ENCODE data around the gene HEMGN. TPM values are rescaled to one million over a fixed set of nuclear protein-coding genes. Genes with fewer than 3 reads are reported as not detected.

HEMGN gene
- total RNA-seq, 1 experiment from 2014 or later, result not detected

- Histone ChIP-seq H4K20me1 (ENCODE audit: insufficient read depth) (peaks cover 4% of the 10 kb centered on the region; the same call in 1 of the 2 replicates), H3K4me1 (replicated peaks; ENCODE audit: insufficient read depth) (no peaks in the 10 kb centered on the region), H3K9me3 (ENCODE audit: insufficient read depth, low read depth) (no peaks in the 10 kb centered on the region), H3K79me2 (ENCODE audit: low read depth) (0 out of 2 replicates have a peak, but pooled peaks cover 4% of the 10 kb centered on the region), H2AFZ (no peak overlapping the region), H3F3A (ENCODE audit: insufficient read depth, low read depth) (0 out of 2 replicates have a peak, but pooled peaks cover 6% of the 10 kb centered on the region), H3K9me2 (ENCODE audit: insufficient read depth) (no peaks in the 10 kb centered on the region), H3K27ac (no peak overlapping the region), H3K4me3 (no peak overlapping the region), H3K4me2 (no peak overlapping the region), H3K27me3 (ENCODE audit: insufficient read depth, low read depth) (no peaks in the 10 kb centered on the region), H3K36me3 (ENCODE audit: low read depth) (peaks cover 26% of the 10 kb centered on the region)
- TF ChIP-seq EZH2 (IDR thresholded peaks at IDR 0.05; ENCODE audit: low read depth) (no peak), CTCF (conservative IDR thresholded peaks at IDR 0.05) (no peak)
- intact Hi-C loops (cut with micrococcal nuclease; ENCODE audit: unreplicated experiment), result no loop called here
- no TSS peak for BruUV-seq (replicated peaks)
- DNase-seq, result no peak
- POLR2A ChIA-PET (ENCODE audit: unreplicated experiment), result no interaction called here
- CTCF ChIA-PET, result no interaction called here
Measured at GRCh38 chr9:97911528-97911927, 26.4 kb downstream of the HEMGN start.

GRCh38 chr9:97910357-97910756 is 27.6 kb downstream of the HEMGN start:
- Histone ChIP-seq H3K4me2 (no peak overlapping the region), H3F3A (ENCODE audit: insufficient read depth, low read depth) (0 out of 2 replicates have a peak, but pooled peaks cover 6% of the 10 kb centered on the region), H3K9me2 (ENCODE audit: insufficient read depth) (no peaks in the 10 kb centered on the region), H3K79me2 (ENCODE audit: low read depth) (0 out of 2 replicates have a peak, but pooled peaks cover 4% of the 10 kb centered on the region), H3K4me3 (no peak overlapping the region), H3K27me3 (ENCODE audit: insufficient read depth, low read depth) (no peaks in the 10 kb centered on the region), H3K4me1 (replicated peaks; ENCODE audit: insufficient read depth) (no peaks in the 10 kb centered on the region), H3K9me3 (ENCODE audit: insufficient read depth, low read depth) (no peaks in the 10 kb centered on the region), H3K36me3 (ENCODE audit: low read depth) (peaks cover 22% of the 10 kb centered on the region), H4K20me1 (ENCODE audit: insufficient read depth) (no peaks in the 10 kb centered on the region; the same call in 1 of the 2 replicates), H3K27ac (no peak overlapping the region), H2AFZ (no peak overlapping the region)
- ChIA-PET CTCF (no interaction called here), POLR2A (ENCODE audit: unreplicated experiment) (interaction anchor here (0.6 kb wide), 2 partner anchors 287 to 1311 kb away, joined by 3 to 4 read pairs; no protein-coding TSS in a partner anchor)
- TF ChIP-seq CTCF (conservative IDR thresholded peaks at IDR 0.05) (no peak), EZH2 (IDR thresholded peaks at IDR 0.05; ENCODE audit: low read depth) (no peak)
- DNase-seq, result no peak
- no TSS peak for BruUV-seq (replicated peaks)
- intact Hi-C loops (cut with micrococcal nuclease; ENCODE audit: unreplicated experiment), result no loop called here

GRCh38 chr9:97908705-97909104 is 29.3 kb downstream of the HEMGN start:
- H3K9me3 ChIP-seq (ENCODE audit: insufficient read depth, low read depth), result no peaks in the 10 kb centered on the region
- H3K4me3 ChIP-seq, result no peak overlapping the region
- no peak overlapping the region for H3K4me2 ChIP-seq
- H3K27me3 ChIP-seq (ENCODE audit: insufficient read depth, low read depth), result no peaks in the 10 kb centered on the region
- BruUV-seq (replicated peaks), result no TSS peak
- no peaks in the 10 kb centered on the region for H3K9me2 ChIP-seq (ENCODE audit: insufficient read depth)
- no peak for DNase-seq
- no peaks in the 10 kb centered on the region for H3K4me1 ChIP-seq (replicated peaks; ENCODE audit: insufficient read depth)
- H2AFZ ChIP-seq, result no peak overlapping the region
- no peaks in the 10 kb centered on the region; the same call in none of the 2 replicates for H4K20me1 ChIP-seq (ENCODE audit: insufficient read depth)
- ChIA-PET CTCF (no interaction called here), POLR2A (ENCODE audit: unreplicated experiment) (interaction anchor here (1.0 kb wide), 1 partner anchor 13 kb away, joined by 6 read pairs; the partner anchor contains the start of gene TRMO)
- H3F3A ChIP-seq (ENCODE audit: insufficient read depth, low read depth), result 0 out of 2 replicates have a peak, but pooled peaks cover 6% of the 10 kb centered on the region
- no peak overlapping the region for H3K27ac ChIP-seq
- peaks cover 15% of the 10 kb centered on the region for H3K36me3 ChIP-seq (ENCODE audit: low read depth)
- 0 out of 2 replicates have a peak, but pooled peaks cover 4% of the 10 kb centered on the region for H3K79me2 ChIP-seq (ENCODE audit: low read depth)
- intact Hi-C loops (cut with micrococcal nuclease; ENCODE audit: unreplicated experiment), result no loop called here
- TF ChIP-seq CTCF (conservative IDR thresholded peaks at IDR 0.05) (no peak), EZH2 (IDR thresholded peaks at IDR 0.05; ENCODE audit: low read depth) (no peak)

All from PC-9 (cell line).